WTC11 (cell line): ENCODE results near the gene MAMDC2. TPM values are rescaled to one million over a fixed set of nuclear protein-coding genes. Genes with fewer than 3 reads are reported as not detected.

Experiments used
- ATAC-seq: fragments of 200-7000 bp; cut with Tn5 transposase; 2 replicates; pipeline ENCODE4 v1.10.0; 2021; ENCODE audit warnings: mild to moderate bottlenecking, moderate library complexity
- CTCF ChIA-PET: fragments of 300-600 bp; sonication (Branson Sonifier 250); formaldehyde crosslinking; loops from one replicate; lab custom pipeline; 2021; ENCODE audit warnings: antibody characterized with exemption; lab: Charles Lee
- POLR2A ChIA-PET: fragments of 350-600 bp; sonication (Branson Sonifier 250); formaldehyde crosslinking; loops from one replicate; lab custom pipeline; 2021; ENCODE audit warnings: antibody characterized with exemption; lab: Charles Lee
- DNase-seq: peaks from one replicate; pipeline ENCODE4 v3.0.0; 2021; ENCODE audit warnings: low spot score
- H3K27ac Mint-ChIP-seq: 2 replicates; pipeline ENCODE4 v1.8.0; 2021; ENCODE audit warnings: mixed read lengths
- H3K27me3 Mint-ChIP-seq: 2 replicates; pipeline ENCODE4 v1.8.0; 2021; ENCODE audit warnings: low read depth, mild to moderate bottlenecking, moderate library complexity, mixed read lengths
- H3K36me3 Mint-ChIP-seq: 2 replicates; pipeline ENCODE4 v1.8.0; 2021; ENCODE audit warnings: mixed read lengths
- H3K4me1 Mint-ChIP-seq: 2 replicates; pipeline ENCODE4 v1.8.0; 2022; ENCODE audit warnings: mixed read lengths
- H3K4me3 Mint-ChIP-seq: 2 replicates; pipeline ENCODE4 v1.8.0; 2021; ENCODE audit warnings: mild to moderate bottlenecking, moderate library complexity, mixed read lengths
- H3K9me3 Mint-ChIP-seq: 2 replicates; pipeline ENCODE4 v1.8.0; 2021; ENCODE audit warnings: mixed read lengths
- AR ChIP-seq: fragments of 250-450 bp; sonication (Bioruptor Pico); IDR thresholded peaks from 2 replicates; pipeline ENCODE4 v1.9.0; 2021; ENCODE audit warnings: mild to moderate bottlenecking
- CTCF ChIP-seq: fragments of 200-600 bp; IDR thresholded peaks from 2 replicates; pipeline ENCODE4 v1.8.0; 2022; ENCODE audit warnings: antibody characterized with exemption
- E2F5 ChIP-seq: sonication (generic); formaldehyde crosslinking; IDR thresholded peaks from 2 replicates; pipeline ENCODE4 v1.8.1; 2022; ENCODE audit warnings: mild to moderate bottlenecking, moderate library complexity, missing genetic modification reagents
- JAZF1 ChIP-seq: fragments of 250-450 bp; sonication (Bioruptor Pico); IDR thresholded peaks from 2 replicates; pipeline ENCODE4 v1.9.0; 2021; ENCODE audit warnings: moderate library complexity, mild to moderate bottlenecking, inconsistent platforms
- NR3C1 ChIP-seq: sonication (generic); formaldehyde crosslinking; conservative IDR thresholded peaks from 2 replicates; pipeline ENCODE4 v1.8.1; 2023; ENCODE audit warnings: low read depth, mild to moderate bottlenecking, missing genetic modification reagents
- RELA ChIP-seq: sonication (generic); formaldehyde crosslinking; IDR thresholded peaks from 2 replicates; pipeline ENCODE4 v1.8.1; 2022; ENCODE audit warnings: missing genetic modification reagents, mild to moderate bottlenecking, borderline replicate concordance
- SOX15 ChIP-seq: fragments of 250-450 bp; sonication (Bioruptor Pico); IDR thresholded peaks from 2 replicates; pipeline ENCODE4 v1.9.0; 2021; ENCODE audit warnings: mild to moderate bottlenecking
- ZBTB43 ChIP-seq: sonication (generic); formaldehyde crosslinking; IDR thresholded peaks from 2 replicates; pipeline ENCODE4 v1.8.1; 2023; ENCODE audit warnings: mild to moderate bottlenecking, missing genetic modification reagents
- ZNF423 ChIP-seq: fragments of 250-450 bp; sonication (Bioruptor Pico); IDR thresholded peaks from 2 replicates; pipeline ENCODE4 v2.1.2; 2022; ENCODE audit warnings: mild to moderate bottlenecking, moderate library complexity
- total RNA-seq: library from RNA; stranded (reverse); gene quantifications from 3 replicates; pipeline ENCODE4 v1.2.3, GENCODE V29; 2021
- TF ChIP-seq, protein P1 (sequence below): sonication (generic); formaldehyde crosslinking; IDR thresholded peaks from 2 replicates; pipeline ENCODE4 v1.8.1; 2022; ENCODE audit warnings: mild to moderate bottlenecking, missing genetic modification reagents, moderate library complexity, borderline replicate concordance
- TF ChIP-seq, protein P2 (sequence below): sonication (generic); formaldehyde crosslinking; IDR thresholded peaks from 2 replicates; pipeline ENCODE4 v1.8.0; 2022; ENCODE audit warnings: mild to moderate bottlenecking, missing genetic modification reagents

The MAMDC2 gene
- total RNA-seq, 1 experiment from 2014 or later: 6.0 TPM

DNA sequence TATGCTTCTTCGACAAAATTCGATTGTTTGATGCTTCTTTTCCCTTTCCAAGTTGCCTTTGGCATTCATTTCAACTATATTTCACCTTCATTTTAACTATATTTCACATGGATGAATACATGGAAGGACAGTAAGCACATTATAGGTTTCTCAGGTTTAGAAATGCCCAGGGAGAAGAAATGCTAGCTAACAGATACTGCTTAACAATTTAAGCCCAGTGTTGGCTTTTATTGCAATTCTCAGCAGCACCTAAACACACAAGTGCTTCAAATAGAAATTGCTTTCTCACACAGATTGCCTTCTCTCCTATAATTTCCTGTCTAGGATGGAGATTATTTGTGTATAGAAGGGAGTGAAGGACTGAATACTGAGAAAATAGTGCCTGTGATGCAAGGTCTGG lies 185.0 kb downstream of the MAMDC2 start:
- peaks cover 5% of the 10 kb centered on the region for H3K36me3 Mint-ChIP-seq
- POLR2A ChIA-PET: no interaction called here
- no peak overlapping the region for H3K27ac Mint-ChIP-seq
- peaks cover 8% of the 10 kb centered on the region; the same call in 1 of the 2 replicates for H3K4me1 Mint-ChIP-seq
- TF ChIP-seq AR (CRISPR knock-in tag) (no peak), ZBTB43 (CRISPR knock-in tag) (no peak), NR3C1 (no peak), ZNF423 (CRISPR knock-in tag) (no peak)
- TF ChIP-seq, protein P1, sequence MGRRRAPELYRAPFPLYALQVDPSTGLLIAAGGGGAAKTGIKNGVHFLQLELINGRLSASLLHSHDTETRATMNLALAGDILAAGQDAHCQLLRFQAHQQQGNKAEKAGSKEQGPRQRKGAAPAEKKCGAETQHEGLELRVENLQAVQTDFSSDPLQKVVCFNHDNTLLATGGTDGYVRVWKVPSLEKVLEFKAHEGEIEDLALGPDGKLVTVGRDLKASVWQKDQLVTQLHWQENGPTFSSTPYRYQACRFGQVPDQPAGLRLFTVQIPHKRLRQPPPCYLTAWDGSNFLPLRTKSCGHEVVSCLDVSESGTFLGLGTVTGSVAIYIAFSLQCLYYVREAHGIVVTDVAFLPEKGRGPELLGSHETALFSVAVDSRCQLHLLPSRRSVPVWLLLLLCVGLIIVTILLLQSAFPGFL: no peak
- TF ChIP-seq, all 79 proteins: peak for 0
- DNase-seq (no peak), ATAC-seq (no peak)
- Mint-ChIP-seq H3K4me3 (no peak overlapping the region), H3K9me3 (peaks cover 6% of the 10 kb centered on the region), H3K27me3 (peaks cover 6% of the 10 kb centered on the region; the same call in 1 of the 2 replicates)
- CTCF ChIA-PET: interaction anchor here (0.8 to 2.6 kb wide), 5 partner anchors 79 to 556 kb away, joined by 4 to 12 read pairs (median 5); no protein-coding TSS in a partner anchor

GRCh38 chr9:70229026-70229425 lies 185.4 kb downstream of the MAMDC2 start:
- H3K4me3 Mint-ChIP-seq: no peak overlapping the region
- no peak for DNase-seq
- TF ChIP-seq JAZF1 (CRISPR knock-in tag): no peak
- TF ChIP-seq ZBTB43 (CRISPR knock-in tag): no peak
- TF ChIP-seq E2F5: no peak
- no peak for TF ChIP-seq SOX15
- TF ChIP-seq, protein P2, sequence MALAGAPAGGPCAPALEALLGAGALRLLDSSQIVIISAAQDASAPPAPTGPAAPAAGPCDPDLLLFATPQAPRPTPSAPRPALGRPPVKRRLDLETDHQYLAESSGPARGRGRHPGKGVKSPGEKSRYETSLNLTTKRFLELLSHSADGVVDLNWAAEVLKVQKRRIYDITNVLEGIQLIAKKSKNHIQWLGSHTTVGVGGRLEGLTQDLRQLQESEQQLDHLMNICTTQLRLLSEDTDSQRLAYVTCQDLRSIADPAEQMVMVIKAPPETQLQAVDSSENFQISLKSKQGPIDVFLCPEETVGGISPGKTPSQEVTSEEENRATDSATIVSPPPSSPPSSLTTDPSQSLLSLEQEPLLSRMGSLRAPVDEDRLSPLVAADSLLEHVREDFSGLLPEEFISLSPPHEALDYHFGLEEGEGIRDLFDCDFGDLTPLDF (CRISPR knock-in tag): no peak
- H3K9me3 Mint-ChIP-seq: peaks cover 10% of the 10 kb centered on the region
- CTCF ChIA-PET: interaction anchor here (0.7 to 2.6 kb wide), 13 partner anchors 10 to 556 kb away, joined by 3 to 24 read pairs (median 4); partner anchors contain the start of gene MAMDC2
- peaks cover 10% of the 10 kb centered on the region for H3K36me3 Mint-ChIP-seq
- ATAC-seq: peak; percentile 34; the same call in 1 of the 2 replicates
- peaks cover 12% of the 10 kb centered on the region; the same call in 1 of the 2 replicates for H3K4me1 Mint-ChIP-seq
- POLR2A ChIA-PET: interaction anchor here (0.7 kb wide), 1 partner anchor 177 kb away, joined by 4 read pairs; no protein-coding TSS in a partner anchor
- H3K27ac Mint-ChIP-seq: no peak overlapping the region
- H3K27me3 Mint-ChIP-seq: peaks cover 9% of the 10 kb centered on the region

DNA sequence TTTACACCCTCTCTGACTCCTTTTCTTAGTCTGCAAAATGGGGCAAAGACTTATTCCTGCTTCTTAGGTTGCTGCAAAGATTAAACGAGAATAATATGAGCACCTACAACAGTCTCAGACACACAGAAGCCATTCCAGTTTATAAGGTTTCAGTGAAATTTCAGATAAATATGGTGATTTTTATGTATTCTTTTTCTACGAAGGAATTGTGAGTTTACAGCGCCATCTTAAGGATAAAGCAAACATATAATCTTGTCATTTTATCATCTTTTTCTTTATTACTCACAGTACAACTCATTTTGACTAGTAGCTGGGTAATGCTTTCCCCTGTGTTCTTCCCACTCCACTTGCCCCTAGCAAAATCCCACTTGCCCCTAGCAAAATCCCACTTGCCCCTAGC lies 185.9 kb downstream of the MAMDC2 start:
- Mint-ChIP-seq H3K27ac (no peak overlapping the region), H3K4me1 (peaks cover 13% of the 10 kb centered on the region; the same call in 1 of the 2 replicates)
- DNase-seq: no peak

More for the DNA sequence above, 185.9 kb downstream of the MAMDC2 start:
- no peak for ATAC-seq
- peaks cover 11% of the 10 kb centered on the region for H3K9me3 Mint-ChIP-seq
- TF ChIP-seq RELA (CRISPR knock-in tag): no peak
- 0 out of 2 replicates have a peak, but pooled peaks have one; percentile 22 for TF ChIP-seq CTCF
- ChIA-PET POLR2A (interaction anchor here (0.7 kb wide), 1 partner anchor 176 kb away, joined by 4 read pairs; no protein-coding TSS in a partner anchor), CTCF (interaction anchor here (0.6 to 2.6 kb wide), 18 partner anchors 9 to 584 kb away, joined by 3 to 24 read pairs (median 4); partner anchors contain the start of genes MAMDC2 and SMC5)
- peaks cover 9% of the 10 kb centered on the region for H3K27me3 Mint-ChIP-seq
- no peak overlapping the region for H3K4me3 Mint-ChIP-seq
- peaks cover 11% of the 10 kb centered on the region for H3K36me3 Mint-ChIP-seq
